PC-9 (cell line): ENCODE results near the gene DIP2C.

Source experiments
- CTCF ChIP-seq: fragments of 200-600 bp; sonication (generic); conservative IDR thresholded peaks from 2 replicates; pipeline ENCODE4 v1.6.1; 2017; ENCODE audit warnings: mixed run types, antibody characterized with exemption, mild to moderate bottlenecking, moderate library complexity
- EZH2 ChIP-seq: fragments of 200-600 bp; sonication (generic); IDR thresholded peaks from 2 replicates; pipeline ENCODE4 v1.8.0; 2017; ENCODE audit warnings: antibody characterized with exemption, low read depth

GRCh38 chr10:729213-729612 is 39.7 kb upstream of the DIP2C start:
- TF ChIP-seq CTCF (no peak), EZH2 (no peak)
